Muscle layer of duodenum (tissue), 2 donors: ENCODE measurements around the gene GNA15.
"Not testable (repeated sequence)": the region's sequence is repeated elsewhere in the genome, so short reads cannot be mapped to it uniquely, and the experiment has no call there.

Source experiments
- H3K27ac ChIP-seq: one replicate; pipeline ENCODE4 v1.7.0; 2013; ENCODE audit warnings: mild to moderate bottlenecking, low read length
- H3K27me3 ChIP-seq: one replicate; pipeline ENCODE4 v1.7.0; 2013; ENCODE audit warnings: low read depth, mild to moderate bottlenecking, control low read depth, low read length
- H3K36me3 ChIP-seq, 2 donors: one replicate each; pipeline ENCODE4 v1.7.0; 2013; ENCODE audit warnings: low read length in 2 of 2, control low read depth in 1 of 2, mild to moderate bottlenecking in 1 of 2; ENCODE audit not compliant: insufficient read depth in 2 of 2, control insufficient read depth in 1 of 2
- H3K4me1 ChIP-seq, 2 donors: one replicate each; pipeline ENCODE4 v1.7.0; 2013; ENCODE audit warnings: low read length in 2 of 2, mild to moderate bottlenecking in 2 of 2, control low read depth in 1 of 2, moderate library complexity in 1 of 2; ENCODE audit not compliant: insufficient read depth in 2 of 2, control insufficient read depth in 1 of 2
- H3K4me3 ChIP-seq, 2 donors: one replicate each; pipeline ENCODE4 v1.7.0; 2013; ENCODE audit warnings: low read length in 2 of 2, low read depth in 1 of 2, mild to moderate bottlenecking in 1 of 2
- H3K9me3 ChIP-seq, 2 donors: one replicate each; pipeline ENCODE4 v1.7.0; 2013; ENCODE audit warnings: low read length in 2 of 2, control low read depth in 1 of 2, mild to moderate bottlenecking in 1 of 2; ENCODE audit not compliant: control insufficient read depth in 1 of 2
- donor health status: healthy.

Gene GNA15, protein sequence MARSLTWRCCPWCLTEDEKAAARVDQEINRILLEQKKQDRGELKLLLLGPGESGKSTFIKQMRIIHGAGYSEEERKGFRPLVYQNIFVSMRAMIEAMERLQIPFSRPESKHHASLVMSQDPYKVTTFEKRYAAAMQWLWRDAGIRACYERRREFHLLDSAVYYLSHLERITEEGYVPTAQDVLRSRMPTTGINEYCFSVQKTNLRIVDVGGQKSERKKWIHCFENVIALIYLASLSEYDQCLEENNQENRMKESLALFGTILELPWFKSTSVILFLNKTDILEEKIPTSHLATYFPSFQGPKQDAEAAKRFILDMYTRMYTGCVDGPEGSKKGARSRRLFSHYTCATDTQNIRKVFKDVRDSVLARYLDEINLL

DNA sequence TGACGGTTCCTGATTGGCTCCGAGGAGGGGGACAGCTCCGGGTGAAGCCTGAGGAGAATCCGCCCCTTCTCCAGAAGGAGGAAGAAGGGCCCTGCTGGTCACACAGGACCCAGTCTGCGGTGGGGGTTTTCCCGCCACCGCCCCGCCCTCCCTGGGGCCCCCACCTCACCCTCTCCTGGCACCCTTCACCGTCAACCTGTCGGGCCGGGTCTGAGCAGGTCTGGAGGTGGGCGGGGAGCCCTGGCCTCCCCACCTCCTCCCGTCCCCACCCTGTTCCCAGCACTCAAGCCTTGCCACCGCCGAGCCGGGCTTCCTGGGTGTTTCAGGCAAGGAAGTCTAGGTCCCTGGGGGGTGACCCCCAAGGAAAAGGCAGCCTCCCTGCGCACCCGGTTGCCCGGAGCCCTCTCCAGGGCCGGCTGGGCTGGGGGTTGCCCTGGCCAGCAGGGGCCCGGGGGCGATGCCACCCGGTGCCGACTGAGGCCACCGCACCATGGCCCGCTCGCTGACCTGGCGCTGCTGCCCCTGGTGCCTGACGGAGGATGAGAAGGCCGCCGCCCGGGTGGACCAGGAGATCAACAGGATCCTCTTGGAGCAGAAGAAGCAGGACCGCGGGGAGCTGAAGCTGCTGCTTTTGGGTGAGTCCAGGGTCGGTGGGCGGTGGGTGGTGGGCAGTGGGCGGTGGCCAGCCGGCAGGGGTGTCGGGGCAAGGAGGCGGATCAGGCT lies at the start of gene GNA15:
Gene GNA15, plus strand, starts transcription at position 73 of the 723 bp plus-strand sequence. Its CDS starts 418 bp downstream, at position 491.
- Histone ChIP-seq H3K4me1 (no peaks in the 10 kb centered on the region), H3K27me3 (no peaks in the 10 kb centered on the region), H3K36me3 (no peaks in the 10 kb centered on the region), H3K9me3 (no peaks in the 10 kb centered on the region), H3K4me3 (peak within 1 kb of the TSS; percentile 15 to 37), H3K27ac (peak within 1 kb of the TSS; percentile 39)

DNA sequence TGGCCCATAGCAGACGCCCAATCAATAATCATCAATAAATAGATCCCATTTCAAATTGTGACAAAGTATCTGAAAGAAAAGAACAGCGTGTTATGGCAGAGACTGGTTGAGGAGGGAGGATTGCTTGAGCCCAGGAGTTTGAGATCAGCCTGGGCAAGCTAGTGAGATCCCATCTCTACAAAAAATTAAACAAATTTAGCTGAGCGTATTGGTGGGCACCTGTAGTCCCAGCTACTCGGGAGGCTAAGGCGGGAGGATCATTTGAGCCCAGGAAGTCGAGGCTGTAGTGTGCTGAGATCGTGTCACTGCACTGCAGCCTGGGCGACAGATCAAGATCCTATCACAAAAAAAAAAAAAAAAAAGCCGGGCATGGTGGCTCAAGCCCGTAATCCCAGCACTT lies 48.1 kb upstream of the GNA15 start:
- H3K36me3 ChIP-seq = no peaks in the 10 kb centered on the region
- H3K9me3 ChIP-seq = no peaks in the 10 kb centered on the region
- H3K4me1 ChIP-seq = no peaks in the 10 kb centered on the region
- no peak overlapping the region for H3K4me3 ChIP-seq
- no peaks in the 10 kb centered on the region for H3K27me3 ChIP-seq
- H3K27ac ChIP-seq = no peak overlapping the region

DNA sequence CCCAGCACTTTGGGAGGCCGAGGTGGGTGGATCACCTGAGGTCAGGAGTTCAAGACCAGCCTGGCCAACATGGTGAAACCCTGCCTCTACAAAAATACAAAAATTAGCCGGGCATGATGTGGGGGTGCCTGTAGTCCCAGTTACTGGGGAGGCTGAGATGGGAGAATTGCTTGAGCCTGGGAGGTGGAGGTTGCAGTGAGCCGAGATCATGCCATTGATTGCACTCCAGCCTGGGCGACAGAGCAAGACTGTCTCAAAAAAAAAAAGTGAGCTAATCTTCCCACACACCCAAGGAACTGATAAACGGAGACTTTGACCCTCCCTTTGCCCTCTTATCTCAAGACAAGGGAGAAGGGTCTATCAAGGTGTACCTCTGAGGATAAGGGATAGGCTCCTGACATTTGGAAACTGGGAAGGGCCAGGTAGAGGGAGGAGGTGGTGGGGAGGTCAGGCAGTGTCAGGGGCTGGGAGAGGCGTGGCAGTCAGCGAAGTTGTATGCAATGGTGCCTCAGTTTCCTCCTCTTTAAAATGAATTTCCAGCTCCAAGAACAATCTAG lies 46.5 kb upstream of the GNA15 start:
- H3K27me3 ChIP-seq, H3K4me1 ChIP-seq, H3K9me3 ChIP-seq, H3K27ac ChIP-seq, H3K4me3 ChIP-seq, H3K36me3 ChIP-seq: not testable (repeated sequence)

DNA sequence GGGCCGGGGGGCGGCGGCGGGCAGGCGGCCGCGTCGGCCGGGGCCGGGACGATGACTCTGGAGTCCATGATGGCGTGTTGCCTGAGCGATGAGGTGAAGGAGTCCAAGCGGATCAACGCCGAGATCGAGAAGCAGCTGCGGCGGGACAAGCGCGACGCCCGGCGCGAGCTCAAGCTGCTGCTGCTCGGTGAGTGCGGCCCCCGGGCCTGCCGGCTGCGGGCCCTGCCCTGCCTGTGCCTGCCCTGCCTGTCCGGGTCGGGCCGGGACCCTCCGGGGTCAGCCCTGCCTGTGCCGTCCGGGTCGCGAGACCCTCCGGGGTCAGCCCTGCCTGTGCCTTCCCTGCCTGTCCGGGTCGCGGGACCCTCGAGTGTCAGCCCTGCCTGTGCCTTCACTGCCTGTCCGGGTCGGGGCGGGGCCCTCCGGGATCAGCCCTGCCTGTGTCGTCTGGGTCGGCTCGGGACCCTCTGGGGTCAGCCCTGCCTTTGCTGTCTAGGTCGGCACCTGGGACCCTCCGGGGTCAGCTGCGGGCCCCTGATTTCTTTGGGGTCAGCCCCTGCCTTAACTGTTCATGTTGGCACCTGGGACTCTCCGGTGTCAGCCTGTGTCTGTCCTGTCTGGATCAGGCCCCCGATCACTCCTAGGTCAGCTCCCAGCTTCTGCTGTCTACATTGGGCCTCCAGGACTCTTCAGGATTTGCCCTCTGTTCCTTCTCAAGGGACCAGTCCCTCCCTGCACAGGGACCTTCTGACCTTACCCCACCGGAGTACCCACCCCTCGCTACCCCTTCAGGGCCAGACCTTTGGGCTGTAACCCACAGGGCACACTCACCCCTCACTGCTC lies 41.0 kb upstream of the GNA15 start:
- Histone ChIP-seq H3K27me3 (no peaks in the 10 kb centered on the region), H3K4me3 (peak overlapping the region; percentile 84 to 98), H3K4me1 (peaks cover 4 to 48% of the 10 kb centered on the region in 2 donors), H3K27ac (peak overlapping the region; percentile 87), H3K36me3 (no peaks in the 10 kb centered on the region), H3K9me3 (no peaks in the 10 kb centered on the region)

DNA sequence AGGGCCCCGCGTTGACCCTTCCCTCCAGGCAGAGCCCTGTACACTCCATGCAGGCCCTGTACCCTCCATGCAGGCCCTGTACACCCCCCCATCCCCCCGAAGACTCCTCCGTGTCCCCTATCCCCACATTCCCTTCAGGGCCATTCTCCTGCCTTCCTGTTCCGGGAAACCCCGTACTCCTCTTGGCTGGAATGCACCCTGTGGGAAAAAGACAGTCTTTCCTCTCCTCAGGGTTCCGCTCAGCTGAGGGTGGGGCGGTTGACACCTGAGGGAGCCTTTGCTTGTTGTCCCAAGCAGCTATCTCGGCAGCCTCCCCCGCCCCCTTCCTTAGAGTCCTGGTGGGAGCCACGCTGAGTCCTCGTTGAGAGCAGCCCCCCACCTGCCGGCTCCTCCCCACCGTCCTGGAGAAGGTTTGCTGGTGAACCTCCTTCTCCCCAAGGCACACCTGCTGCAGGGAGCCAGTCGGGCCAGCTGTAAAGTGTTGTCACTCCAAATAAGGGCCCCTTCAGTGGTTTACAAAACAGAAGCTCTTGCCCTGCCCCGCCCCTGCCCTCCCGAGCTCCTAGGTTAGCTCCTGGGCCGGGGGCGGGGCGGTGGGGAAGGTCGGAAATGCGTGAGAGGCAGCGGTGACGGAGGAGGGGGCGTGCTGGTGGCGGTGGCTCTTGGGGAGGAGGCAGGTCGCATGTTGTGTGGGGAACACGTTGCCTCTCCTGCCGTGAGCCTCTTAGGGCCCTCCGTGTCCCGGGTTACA lies 40.2 kb upstream of the GNA15 start:
- H3K27ac ChIP-seq = peak overlapping the region; percentile 87
- H3K27me3 ChIP-seq = no peaks in the 10 kb centered on the region
- H3K9me3 ChIP-seq = no peaks in the 10 kb centered on the region
- peaks cover 4 to 56% of the 10 kb centered on the region in 2 donors for H3K4me1 ChIP-seq
- no peaks in the 10 kb centered on the region for H3K36me3 ChIP-seq
- H3K4me3 ChIP-seq = peak overlapping the region; percentile 84 to 98

DNA sequence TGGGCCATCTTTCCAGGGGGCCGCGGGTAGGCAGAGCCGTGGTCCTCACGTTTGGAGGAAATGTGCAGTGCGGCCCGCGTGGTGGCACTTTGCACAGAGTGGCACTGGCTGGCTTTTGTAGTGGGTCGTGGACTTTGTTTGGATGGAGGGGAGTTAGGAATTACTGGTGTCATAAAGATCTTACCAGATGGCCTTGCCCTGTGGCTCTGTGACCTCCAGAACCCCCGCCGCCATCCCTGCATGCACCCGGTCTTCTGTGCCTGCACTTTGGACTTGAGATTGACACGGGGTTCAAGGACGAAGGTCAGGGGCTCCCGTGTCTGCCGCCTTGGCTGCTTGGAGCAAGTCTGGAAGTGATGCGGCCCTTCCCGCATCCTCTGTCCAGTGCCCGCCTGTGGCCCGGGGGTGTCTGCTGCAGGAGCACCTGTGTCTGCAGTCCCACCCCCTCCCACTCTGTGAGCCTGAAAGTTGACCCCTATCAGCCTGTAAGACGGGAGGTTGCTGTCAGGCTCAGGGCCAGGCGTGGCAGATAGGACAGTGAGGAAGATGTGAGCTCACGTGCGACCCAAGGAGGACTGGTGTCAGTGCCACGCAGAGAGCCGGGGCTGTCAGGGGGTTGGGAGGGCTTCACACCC lies 39.4 kb upstream of the GNA15 start:
- H3K4me1 ChIP-seq = peaks cover 4 to 63% of the 10 kb centered on the region in 2 donors
- H3K36me3 ChIP-seq = no peaks in the 10 kb centered on the region
- H3K27me3 ChIP-seq = no peaks in the 10 kb centered on the region
- H3K4me3 ChIP-seq = peak overlapping the region; percentile 84 to 98
- H3K27ac ChIP-seq = peak overlapping the region; percentile 87
- H3K9me3 ChIP-seq = no peaks in the 10 kb centered on the region

DNA sequence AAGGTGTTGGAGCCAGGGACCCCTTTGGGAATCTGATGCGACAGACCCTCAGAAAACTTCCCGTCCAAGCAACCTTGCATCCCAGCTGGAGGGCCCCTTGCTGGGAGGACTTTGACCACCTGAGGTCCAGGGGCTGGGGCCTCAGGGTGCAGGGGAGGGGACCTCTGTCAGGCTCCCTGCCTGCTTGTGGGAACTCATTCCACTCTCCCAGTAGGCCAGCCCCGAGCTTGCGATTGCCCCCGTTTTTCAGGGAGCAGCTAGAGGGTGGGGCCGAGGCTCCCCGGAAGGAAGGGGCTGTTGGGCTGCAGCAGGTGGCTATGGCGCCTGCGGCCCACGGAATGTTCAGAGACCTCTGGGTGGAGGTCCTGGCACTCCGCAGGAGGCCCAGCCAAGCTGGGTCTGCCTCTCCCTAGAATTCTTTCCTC lies 38.9 kb upstream of the GNA15 start:
- Histone ChIP-seq H3K4me3 (peak overlapping the region; percentile 33 to 98), H3K27ac (peak overlapping the region; percentile 87), H3K4me1 (peaks cover 4 to 63% of the 10 kb centered on the region in 2 donors)

DNA sequence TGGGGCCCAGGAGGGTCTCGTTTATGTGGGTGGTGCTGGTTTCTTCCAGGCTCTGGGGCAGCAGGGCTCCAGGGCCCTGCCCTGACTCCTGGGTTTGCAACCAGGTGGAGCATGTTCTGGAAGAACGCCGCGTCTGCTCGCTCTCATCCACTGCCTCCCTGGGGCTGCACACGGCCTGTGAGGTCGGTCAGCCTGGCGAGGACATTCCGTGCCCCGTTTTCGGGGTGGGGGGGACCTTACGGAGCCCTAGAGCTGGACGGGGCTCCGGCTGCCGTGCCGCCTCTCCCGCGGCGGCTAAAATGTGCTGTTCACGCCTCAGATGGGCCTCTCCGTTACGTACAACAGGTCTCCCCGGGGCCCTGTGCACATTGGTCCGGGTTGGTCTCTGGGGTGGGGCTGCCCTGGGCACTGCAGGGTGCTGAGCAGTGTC lies 38.4 kb upstream of the GNA15 start:
- Histone ChIP-seq H3K36me3 (no peaks in the 10 kb centered on the region), H3K4me3 (peak overlapping the region; percentile 55 to 59), H3K4me1 (peaks cover 4 to 63% of the 10 kb centered on the region in 2 donors), H3K27ac (peak overlapping the region; percentile 87), H3K9me3 (no peaks in the 10 kb centered on the region), H3K27me3 (no peaks in the 10 kb centered on the region)

More for the DNA sequence above, 38.9 kb upstream of the GNA15 start:
- H3K27me3 ChIP-seq = no peaks in the 10 kb centered on the region
- no peaks in the 10 kb centered on the region for H3K9me3 ChIP-seq
- H3K36me3 ChIP-seq = no peaks in the 10 kb centered on the region

DNA sequence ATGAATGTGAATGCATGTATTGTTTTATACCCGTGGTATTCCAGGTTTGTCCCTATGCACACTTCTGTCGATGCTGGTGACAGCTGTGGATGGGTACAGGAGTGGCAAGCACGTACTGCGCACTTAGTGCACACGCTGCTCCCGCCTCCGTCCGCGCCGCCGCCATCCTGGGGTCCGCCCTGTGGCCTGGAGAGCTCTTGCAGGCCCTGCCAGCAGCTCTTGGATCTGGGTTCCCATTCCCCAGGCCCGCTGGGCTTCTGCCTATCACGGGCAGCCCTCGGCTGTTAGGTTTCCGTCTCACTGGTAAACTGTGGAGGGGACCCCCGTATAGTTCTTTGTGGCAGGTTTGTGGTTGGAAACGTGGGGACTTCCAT lies 37.7 kb upstream of the GNA15 start:
- H3K4me3 ChIP-seq = peak overlapping the region; percentile 55 to 59
- H3K9me3 ChIP-seq = no peaks in the 10 kb centered on the region
- no peaks in the 10 kb centered on the region for H3K36me3 ChIP-seq
- H3K27me3 ChIP-seq = no peaks in the 10 kb centered on the region
- peak overlapping the region; percentile 87 for H3K27ac ChIP-seq
- H3K4me1 ChIP-seq = peaks cover 4 to 63% of the 10 kb centered on the region in 2 donors
